ENCODE data around the gene EFCAB9.

The EFCAB9 gene

DNA sequence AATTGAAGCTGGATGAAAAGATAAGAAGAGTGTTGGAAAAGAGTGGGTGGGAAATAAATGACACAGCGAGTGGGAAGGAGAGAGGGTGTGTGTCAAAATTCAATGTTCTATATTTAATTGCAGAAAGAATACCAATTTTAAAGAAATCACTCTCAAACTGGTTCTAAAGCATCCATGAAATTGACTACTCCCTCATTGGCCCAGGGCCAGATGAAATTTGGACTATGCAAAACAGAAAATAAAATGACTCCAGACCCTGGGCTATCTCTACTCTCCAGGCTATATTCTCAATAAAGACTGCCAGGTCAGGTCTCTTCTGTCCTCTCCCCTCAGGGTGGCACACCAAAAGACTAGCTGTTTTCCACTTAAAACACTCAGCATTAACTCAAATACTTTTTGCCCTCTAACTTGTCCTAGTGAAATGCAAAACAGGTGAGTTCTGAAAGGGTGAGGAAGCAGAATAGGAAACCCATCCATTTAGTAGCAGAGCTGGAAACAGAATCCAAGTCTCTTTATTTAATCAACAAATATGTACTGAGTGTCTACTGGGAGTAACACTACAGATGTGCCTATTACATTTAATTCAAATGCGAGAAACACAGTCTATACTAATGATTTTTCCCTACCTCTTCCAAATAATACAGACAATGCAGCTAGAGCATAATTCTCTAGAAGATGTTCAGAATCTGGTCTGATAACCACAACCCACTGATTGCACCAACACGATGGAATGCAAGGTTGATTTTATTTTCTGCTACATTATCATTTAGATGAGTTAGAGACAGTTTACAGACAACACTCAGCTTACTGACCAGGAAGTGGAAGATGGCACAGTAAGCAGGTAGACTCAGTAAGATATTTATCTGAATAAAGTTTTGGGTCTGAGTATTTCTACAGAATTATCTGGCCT, 42.1 kb downstream of the EFCAB9 start:
- no peak for DNase-seq (ENCODE audit: low read depth in 3 of 3)

- DNase-seq (ENCODE audit: low read depth in 3 of 3): no peak
These were observed 44.4 kb downstream of the EFCAB9 start for GRCh38 chr5:172238334-172238733.

GRCh38 chr5:172243302-172243701, 49.3 kb downstream of the EFCAB9 start:
- peak in 1 of 3 experiments; percentile 10 for DNase-seq (ENCODE audit: low read depth in 3 of 3)

DNA sequence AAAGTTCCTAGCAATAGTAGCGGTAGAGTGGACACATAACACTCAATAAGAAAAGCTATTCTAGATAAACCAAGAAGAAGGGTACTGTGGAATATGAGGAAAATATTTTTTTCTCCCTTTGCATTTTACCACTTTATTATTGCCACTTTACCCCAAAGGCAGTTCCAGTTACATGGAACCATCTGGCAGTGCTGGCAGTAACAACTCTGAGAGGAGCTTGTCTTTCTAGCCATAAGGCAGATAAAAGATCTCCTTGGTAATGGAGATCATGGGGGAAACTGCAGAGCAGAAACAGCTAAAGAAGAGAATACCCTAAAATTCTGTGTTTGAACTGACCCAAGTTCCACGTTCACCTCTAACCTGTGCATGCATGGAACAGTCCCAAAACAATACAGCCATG, 51.1 kb downstream of the EFCAB9 start:
- DNase-seq (ENCODE audit: low read depth in 3 of 3): no peak

- no peak for DNase-seq (ENCODE audit: low read depth in 3 of 3)
These were observed 51.7 kb downstream of the EFCAB9 start for GRCh38 chr5:172245703-172246125.

DNA sequence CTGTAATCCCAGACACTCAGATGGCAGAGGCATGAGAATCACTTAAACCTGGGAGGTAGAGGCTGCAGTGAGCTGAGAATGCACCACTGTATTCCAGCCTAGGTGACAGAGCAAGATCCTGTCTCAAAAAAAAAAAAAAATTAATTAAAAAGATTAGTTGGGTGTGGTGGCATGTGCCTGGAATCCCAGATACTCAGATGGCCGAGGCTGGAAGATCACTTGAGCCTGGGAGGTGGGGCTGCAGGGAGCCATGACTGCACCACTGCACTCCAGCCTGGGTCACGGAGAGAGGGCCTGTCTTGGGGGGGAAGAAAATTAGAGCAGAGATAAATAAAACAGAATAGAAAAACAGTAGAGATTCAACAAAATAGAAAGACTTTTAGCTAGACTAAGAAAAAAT, 54.7 kb downstream of the EFCAB9 start:
- no peak for DNase-seq (ENCODE audit: low read depth in 3 of 3)

- DNase-seq (ENCODE audit: low read depth in 3 of 3): no peak
These were observed 57.4 kb downstream of the EFCAB9 start for GRCh38 chr5:172251419-172251818.

GRCh38 chr5:172252501-172252900, 58.5 kb downstream of the EFCAB9 start:
- DNase-seq (ENCODE audit: low read depth in 3 of 3): no peak

Measured in stimulated activated CD4-positive, alpha-beta T cell treated with anti-CD3 and anti-CD28 coated beads, TNF-alpha, amount 100 ng/mL, for 24 hours (primary cell).